HepG2 (cell line): ENCODE data around the gene HSD11B2. TPM values are rescaled to one million over a fixed set of nuclear protein-coding genes. Genes with fewer than 3 reads are reported as not detected.

Experiments
- ATAC-seq: fragments of 200-7000 bp; cut with Tn5 transposase; 3 replicates; pipeline ENCODE4 v1.9.1; 2020; ENCODE audit warnings: mild to moderate bottlenecking, moderate library complexity
- BruUV-seq: library from RNA; stranded (reverse); fragments of 400-500 nt; replicated peaks from 2 replicates; lab custom pipeline; 2021; lab: Mats Ljungman, UMichigan
- CTCF ChIA-PET: fragments of 300-600 bp; formaldehyde crosslinking; extraction: SDS; loops from one replicate; lab custom pipeline; 2021; ENCODE audit warnings: low total read pairs, inconsistent platforms, low intra/inter-chr PET ratio; lab: Yijun Ruan, JAX
- POLR2A ChIA-PET: fragments of 350-600 bp; sonication (Branson Sonifier 250); formaldehyde crosslinking; loops from one replicate; lab custom pipeline; 2020; ENCODE audit warnings: antibody characterized with exemption, inconsistent platforms; lab: Yijun Ruan, JAX
- DNase-seq: peaks from one replicate; pipeline ENCODE4 v3.0.0-alpha.2; 2015; ENCODE audit warnings: low spot score
- FAIRE-seq: peaks from 3 replicates; lab custom pipeline; 2011; peaks lifted over from hg19 to GRCh38; lab: Jason Lieb, UNC
- H2AFZ ChIP-seq: one replicate; pipeline ENCODE4 v1.6.1; 2011; ENCODE audit warnings: low read length, inconsistent platforms
- H3K27ac ChIP-seq: fragments of 300-600 bp; 3 replicates; pipeline ENCODE4 v1.8.0; 2011; ENCODE audit warnings: mixed run types, mild to moderate bottlenecking, mixed read lengths, low read length, inconsistent platforms; ENCODE audit not compliant: insufficient read depth; ENCODE audit errors: extremely low read length
- H3K27me3 ChIP-seq, 2 experiments: fragments of 200-600 bp in 1 of 2; 2 replicates in 1 of 2; 3 replicates in 1 of 2; pipeline versions ENCODE4 v1.6.0 to v1.8.0; 2011; ENCODE audit warnings: low read length in 2 of 2, mild to moderate bottlenecking in 2 of 2, moderate library complexity in 2 of 2, inconsistent platforms in 1 of 2; ENCODE audit not compliant: insufficient read depth in 2 of 2, control insufficient read depth in 1 of 2
- H3K36me3 ChIP-seq, 2 experiments: fragments of 200-600 bp in 1 of 2; replicated peaks in 1 of 2; 2 replicates in 1 of 2; 3 replicates in 1 of 2; pipeline versions ENCODE4 v1.5.1 to v1.8.0; 2011; ENCODE audit warnings: low read length in 2 of 2, inconsistent platforms in 1 of 2; ENCODE audit not compliant: insufficient read depth in 2 of 2, control insufficient read depth in 1 of 2
- H3K4me1 ChIP-seq: 2 replicates; pipeline ENCODE4 v1.5.1; 2012; ENCODE audit warnings: low read length, inconsistent platforms; ENCODE audit not compliant: insufficient read depth
- H3K4me2 ChIP-seq: 2 replicates; pipeline ENCODE4 v1.6.0; 2011; ENCODE audit warnings: low read depth, low read length, inconsistent platforms
- H3K4me3 ChIP-seq, 3 experiments: fragments of 200-600 bp in 1 of 3; sonication (generic), shearing (Covaris generic) in 1 of 3; replicated peaks in 1 of 3; 2 replicates each; pipeline ENCODE4 v1.5.1; 2011 to 2016; ENCODE audit warnings: low read length in 3 of 3, inconsistent platforms in 2 of 3, low read depth in 2 of 3, mild to moderate bottlenecking in 2 of 3, control low read depth in 1 of 3, mixed read lengths in 1 of 3; ENCODE audit not compliant: insufficient read depth in 1 of 3
- H3K79me2 ChIP-seq: one replicate; pipeline ENCODE4 v1.6.1; 2011; ENCODE audit warnings: low read length, inconsistent platforms; ENCODE audit not compliant: insufficient read depth
- H3K9ac ChIP-seq: 2 replicates; pipeline ENCODE4 v1.6.0; 2011; ENCODE audit warnings: mild to moderate bottlenecking, low read depth, low read length, inconsistent platforms; ENCODE audit not compliant: insufficient read depth
- H3K9me3 ChIP-seq: 2 replicates; pipeline ENCODE4 v1.5.1; 2012; ENCODE audit warnings: mild to moderate bottlenecking, low read length
- H4K20me1 ChIP-seq: 2 replicates; pipeline ENCODE4 v1.6.0; 2011; ENCODE audit warnings: inconsistent platforms, mild to moderate bottlenecking, low read length, moderate library complexity; ENCODE audit not compliant: insufficient read depth
- CBFB ChIP-seq: sonication (generic); formaldehyde crosslinking; IDR thresholded peaks from 2 replicates; pipeline ENCODE4 v1.4.0; 2020; ENCODE audit warnings: missing genetic modification reagents
- HOXA3 ChIP-seq: sonication (generic); formaldehyde crosslinking; IDR thresholded peaks from 2 replicates; pipeline ENCODE4 v1.5.0; 2020; ENCODE audit warnings: missing genetic modification reagents
- HOXA9 ChIP-seq: sonication (generic); formaldehyde crosslinking; IDR thresholded peaks from 2 replicates; pipeline ENCODE4 v1.8.1; 2022; ENCODE audit warnings: missing genetic modification reagents, mild to moderate bottlenecking, moderate library complexity, borderline replicate concordance
- MXI1 ChIP-seq: IDR thresholded peaks from 3 replicates; pipeline ENCODE4 v1.6.1; 2012; ENCODE audit warnings: low read depth, low read length, inconsistent platforms, borderline replicate concordance
- PITX1 ChIP-seq: sonication (generic); formaldehyde crosslinking; IDR thresholded peaks from 2 replicates; pipeline ENCODE4 v1.5.1; 2020; ENCODE audit warnings: mild to moderate bottlenecking, missing genetic modification reagents
- REPIN1 ChIP-seq: sonication (generic); formaldehyde crosslinking; IDR thresholded peaks from 2 replicates; pipeline ENCODE4 v1.8.0; 2022; ENCODE audit warnings: missing genetic modification reagents, low read depth, mild to moderate bottlenecking, borderline replicate concordance
- SMAD1 ChIP-seq: sonication (generic); formaldehyde crosslinking; IDR thresholded peaks from 2 replicates; pipeline ENCODE4 v1.4.0; 2020; ENCODE audit warnings: missing genetic modification reagents, low read depth, mild to moderate bottlenecking, borderline replicate concordance
- ZNF572 ChIP-seq: sonication (generic); formaldehyde crosslinking; IDR thresholded peaks from 2 replicates; pipeline ENCODE4 v1.5.1; 2020; ENCODE audit warnings: mild to moderate bottlenecking, missing genetic modification reagents
- ZNF615 ChIP-seq: sonication (generic); formaldehyde crosslinking; IDR thresholded peaks from 2 replicates; pipeline ENCODE4 v1.5.0; 2020; ENCODE audit warnings: mild to moderate bottlenecking, missing genetic modification reagents, borderline replicate concordance
- WGBS: methylation state at CpG from one replicate; pipeline ENCODE4 v1.1.6; 2017; ENCODE audit warnings: low lambda C conversion rate; 5-methylcytosine and 5-hydroxymethylcytosine counted together
- in situ Hi-C: cut with HindIII; loops from 2 replicates; pipeline ENCODE4 v1.10.0; 2017; ENCODE audit warnings: low pct_unique_long_range_greater_than_20kb; ENCODE audit not compliant: extremely low pct_ligation_motif_present
- intact Hi-C: fragments of 100-400 bp; cut with micrococcal nuclease; formaldehyde crosslinking; loops from one replicate; pipeline ENCODE4 v1.10.0; 2022; ENCODE audit not compliant: unreplicated experiment
- polyA plus RNA-seq, 8 experiments: library from polyadenylated mRNA; depleted of rRNA in 3 of 8; stranded (reverse) in 7 of 8; unstranded in 1 of 8; fragments of >200 nt; fragmentation: Illumina TruSeq in 4 of 8; extraction: Trizol in 4 of 8; gene quantifications; 2 replicates each; pipeline versions ENCODE4 v1.2.1 to v1.2.3, GENCODE V29; 2011 to 2016; ENCODE audit warnings: low read depth in 4 of 8, missing spikeins in 1 of 8, mixed read lengths in 1 of 8; ENCODE audit not compliant: insufficient read depth in 1 of 8
- total RNA-seq, 5 experiments: library from RNA; depleted of rRNA; stranded (reverse); fragments of >200 nt; fragmentation: Illumina TruSeq; extraction: Trizol; gene quantifications; 2 replicates each; pipeline ENCODE4 v1.2.3, GENCODE V29; 2016; ENCODE audit warnings: low read depth in 1 of 5
- TF ChIP-seq, protein P1 (sequence below): IDR thresholded peaks from 2 replicates; pipeline ENCODE4 v1.4.0; 2020; ENCODE audit warnings: mild to moderate bottlenecking, missing genetic modification reagents

The HSD11B2 gene
- total and polyA plus RNA-seq, 2 of the 13 experiments (the other 11 are each of a cell fraction or from before 2014, with no cell fraction given): 8.9 to 13.6 TPM

- in situ Hi-C loops: loop anchor here (5.0 kb wide), 1 partner anchor 36 kb away; the partner anchor contains the start of gene HSD11B2
- POLR2A ChIA-PET: interaction anchor here (0.6 to 1.2 kb wide), 3 partner anchors 12 to 38 kb away, joined by 3 to 4 read pairs (median 4); partner anchors contain the start of genes ATP6V0D1 and HSD11B2
Measured at GRCh38 chr16:67468731-67469130, 37.8 kb downstream of the HSD11B2 start.

More at GRCh38 chr16:67468731-67469130, 37.8 kb downstream of the HSD11B2 start:
- no peak for ATAC-seq
- no peak for TF ChIP-seq CBFB (CRISPR knock-in tag)
- TF ChIP-seq, protein P1, sequence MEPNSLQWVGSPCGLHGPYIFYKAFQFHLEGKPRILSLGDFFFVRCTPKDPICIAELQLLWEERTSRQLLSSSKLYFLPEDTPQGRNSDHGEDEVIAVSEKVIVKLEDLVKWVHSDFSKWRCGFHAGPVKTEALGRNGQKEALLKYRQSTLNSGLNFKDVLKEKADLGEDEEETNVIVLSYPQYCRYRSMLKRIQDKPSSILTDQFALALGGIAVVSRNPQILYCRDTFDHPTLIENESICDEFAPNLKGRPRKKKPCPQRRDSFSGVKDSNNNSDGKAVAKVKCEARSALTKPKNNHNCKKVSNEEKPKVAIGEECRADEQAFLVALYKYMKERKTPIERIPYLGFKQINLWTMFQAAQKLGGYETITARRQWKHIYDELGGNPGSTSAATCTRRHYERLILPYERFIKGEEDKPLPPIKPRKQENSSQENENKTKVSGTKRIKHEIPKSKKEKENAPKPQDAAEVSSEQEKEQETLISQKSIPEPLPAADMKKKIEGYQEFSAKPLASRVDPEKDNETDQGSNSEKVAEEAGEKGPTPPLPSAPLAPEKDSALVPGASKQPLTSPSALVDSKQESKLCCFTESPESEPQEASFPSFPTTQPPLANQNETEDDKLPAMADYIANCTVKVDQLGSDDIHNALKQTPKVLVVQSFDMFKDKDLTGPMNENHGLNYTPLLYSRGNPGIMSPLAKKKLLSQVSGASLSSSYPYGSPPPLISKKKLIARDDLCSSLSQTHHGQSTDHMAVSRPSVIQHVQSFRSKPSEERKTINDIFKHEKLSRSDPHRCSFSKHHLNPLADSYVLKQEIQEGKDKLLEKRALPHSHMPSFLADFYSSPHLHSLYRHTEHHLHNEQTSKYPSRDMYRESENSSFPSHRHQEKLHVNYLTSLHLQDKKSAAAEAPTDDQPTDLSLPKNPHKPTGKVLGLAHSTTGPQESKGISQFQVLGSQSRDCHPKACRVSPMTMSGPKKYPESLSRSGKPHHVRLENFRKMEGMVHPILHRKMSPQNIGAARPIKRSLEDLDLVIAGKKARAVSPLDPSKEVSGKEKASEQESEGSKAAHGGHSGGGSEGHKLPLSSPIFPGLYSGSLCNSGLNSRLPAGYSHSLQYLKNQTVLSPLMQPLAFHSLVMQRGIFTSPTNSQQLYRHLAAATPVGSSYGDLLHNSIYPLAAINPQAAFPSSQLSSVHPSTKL (CRISPR knock-in tag): no peak
- TF ChIP-seq HOXA3 (CRISPR knock-in tag): no peak
- no peak for TF ChIP-seq PITX1 (CRISPR knock-in tag)
- TF ChIP-seq ZNF572 (CRISPR knock-in tag): no peak
- TF ChIP-seq ZNF615 (CRISPR knock-in tag): no peak
- no peak for TF ChIP-seq MXI1
- TF ChIP-seq SMAD1 (CRISPR knock-in tag): no peak
- TF ChIP-seq REPIN1 (CRISPR knock-in tag): no peak
- no peak for TF ChIP-seq HOXA9 (CRISPR knock-in tag)
- H3K4me3 ChIP-seq: no peak overlapping the region
- H4K20me1 ChIP-seq: peaks cover 7% of the 10 kb centered on the region
- no peak for FAIRE-seq
- H3K4me1 ChIP-seq: peaks cover 5% of the 10 kb centered on the region
- H3K79me2 ChIP-seq: peaks cover 24% of the 10 kb centered on the region
- 94% methylated on average over 5 of the region's 5 CpGs for WGBS
- H3K9me3 ChIP-seq: no peaks in the 10 kb centered on the region
- CTCF ChIA-PET: interaction anchor here (5.3 kb wide), 1 partner anchor 41 kb away, joined by 98 read pairs; the partner anchor contains the start of gene HSD11B2
- H3K27ac ChIP-seq: no peak overlapping the region
- no peak overlapping the region for H3K4me2 ChIP-seq
- no peak for DNase-seq
- H3K36me3 ChIP-seq: no peaks in the 10 kb centered on the region; a peak in 2 of 5 replicates
- intact Hi-C loops: loop anchor here (5.0 kb wide), 1 partner anchor 191 kb away; the partner anchor contains the start of gene PLEKHG4
- no peaks in the 10 kb centered on the region for H3K27me3 ChIP-seq
- H2AFZ ChIP-seq: no peak overlapping the region
- no peak overlapping the region for H3K9ac ChIP-seq
- no TSS peak for BruUV-seq
